ENCODE results near the gene DPEP3.
A peak's percentile ranks its signal among the peaks of the same experiment; 100 is the strongest.

Gene DPEP3

DNA sequence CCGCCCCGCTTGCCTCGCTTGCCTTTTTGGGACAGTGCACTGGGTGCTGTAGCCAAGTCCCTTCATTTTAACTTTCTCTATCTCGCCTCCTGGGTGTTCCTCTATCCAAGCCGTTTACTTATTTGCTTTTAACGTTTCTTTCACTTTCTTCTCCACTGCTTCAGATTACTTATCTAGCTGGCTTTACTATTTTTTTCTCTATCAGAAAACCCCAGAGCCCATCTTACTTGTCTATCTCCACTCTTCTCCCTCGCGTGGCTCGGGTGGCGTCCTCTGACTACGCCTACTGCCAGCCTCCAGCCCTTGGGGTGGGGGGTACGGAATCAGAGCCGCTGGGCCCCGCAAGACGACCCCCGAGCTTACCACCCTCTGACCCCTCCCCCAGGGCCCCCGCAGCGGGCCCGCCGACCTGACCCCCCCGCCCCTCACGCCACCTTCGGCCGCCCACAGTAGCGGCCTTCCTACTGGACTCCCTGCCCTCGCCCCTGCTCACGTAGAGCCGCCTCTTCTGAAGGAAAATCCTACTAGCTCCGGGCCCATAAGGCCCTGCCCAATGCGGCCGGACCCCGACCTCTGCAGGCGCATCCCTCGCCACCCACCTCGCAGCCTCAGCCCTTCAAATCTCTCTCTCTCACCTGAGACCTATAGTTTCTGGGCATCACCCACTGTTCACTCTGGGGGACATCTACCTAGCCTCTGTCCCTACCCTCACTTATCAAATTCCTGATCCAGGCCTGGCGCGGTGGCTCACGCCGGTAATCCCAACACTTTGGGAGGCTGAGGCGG is 10.9 kb downstream of the DPEP3 start:
- Histone ChIP-seq H3K27ac (peak overlapping the region; percentile 98), H3K4me3 (peak overlapping the region; percentile 93)
- TF ChIP-seq, protein P1, sequence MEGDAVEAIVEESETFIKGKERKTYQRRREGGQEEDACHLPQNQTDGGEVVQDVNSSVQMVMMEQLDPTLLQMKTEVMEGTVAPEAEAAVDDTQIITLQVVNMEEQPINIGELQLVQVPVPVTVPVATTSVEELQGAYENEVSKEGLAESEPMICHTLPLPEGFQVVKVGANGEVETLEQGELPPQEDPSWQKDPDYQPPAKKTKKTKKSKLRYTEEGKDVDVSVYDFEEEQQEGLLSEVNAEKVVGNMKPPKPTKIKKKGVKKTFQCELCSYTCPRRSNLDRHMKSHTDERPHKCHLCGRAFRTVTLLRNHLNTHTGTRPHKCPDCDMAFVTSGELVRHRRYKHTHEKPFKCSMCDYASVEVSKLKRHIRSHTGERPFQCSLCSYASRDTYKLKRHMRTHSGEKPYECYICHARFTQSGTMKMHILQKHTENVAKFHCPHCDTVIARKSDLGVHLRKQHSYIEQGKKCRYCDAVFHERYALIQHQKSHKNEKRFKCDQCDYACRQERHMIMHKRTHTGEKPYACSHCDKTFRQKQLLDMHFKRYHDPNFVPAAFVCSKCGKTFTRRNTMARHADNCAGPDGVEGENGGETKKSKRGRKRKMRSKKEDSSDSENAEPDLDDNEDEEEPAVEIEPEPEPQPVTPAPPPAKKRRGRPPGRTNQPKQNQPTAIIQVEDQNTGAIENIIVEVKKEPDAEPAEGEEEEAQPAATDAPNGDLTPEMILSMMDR (IDR thresholded peaks at IDR 0.05) = no peak
- no peak for DNase-seq (ENCODE audit: low spot score)

DNA sequence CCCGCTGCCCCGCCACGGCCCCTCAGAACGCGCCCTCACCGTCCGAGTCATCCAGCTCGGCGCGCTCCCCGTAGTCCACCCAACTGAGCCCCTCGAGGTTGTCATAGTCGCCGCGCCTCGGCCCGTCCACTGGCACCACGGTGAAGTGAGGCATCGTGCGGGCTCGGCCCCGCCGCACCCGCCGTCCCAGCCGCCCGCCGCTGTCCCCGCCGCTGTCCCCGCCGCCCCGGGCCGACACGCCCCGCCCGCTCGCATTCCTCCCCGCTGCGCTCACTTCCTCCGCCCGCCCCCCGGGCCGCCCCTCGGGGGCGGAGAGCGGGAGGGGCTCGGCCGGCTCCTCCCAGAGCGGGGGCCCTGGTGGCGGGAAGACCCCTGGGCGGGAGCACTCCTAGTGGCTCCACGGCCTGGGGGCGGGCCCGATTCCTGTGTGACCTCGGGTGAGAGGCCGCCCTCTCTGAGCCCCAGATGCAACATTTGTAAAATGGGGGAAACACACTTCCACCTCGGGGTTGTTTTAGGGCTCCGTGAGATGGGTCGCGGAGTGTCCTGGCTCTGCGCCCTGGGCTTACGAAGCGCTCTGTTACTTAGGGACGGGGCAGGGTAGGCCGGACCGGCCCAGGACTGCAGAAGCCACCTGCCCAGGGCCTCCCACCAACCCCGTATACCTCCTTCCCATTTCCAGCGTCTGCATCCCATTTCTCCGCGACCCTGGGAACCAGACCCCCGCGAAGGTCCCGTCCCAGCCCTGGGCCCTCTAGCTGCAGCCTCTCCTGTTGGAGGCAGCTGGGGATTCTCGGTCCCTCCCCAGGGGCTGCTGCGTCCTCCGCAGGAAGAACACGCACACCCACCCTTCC is 11.7 kb downstream of the DPEP3 start, which contains the start of gene SLC12A4:
Gene SLC12A4, minus strand, starts transcription at position 238 of the 854 bp plus-strand sequence. Its CDS starts 84 bp downstream, at position 154.
- TF ChIP-seq, protein P1 (IDR thresholded peaks at IDR 0.05) = no peak
- DNase-seq (ENCODE audit: low spot score) = peak; percentile 93
- H3K27ac ChIP-seq = peak within 1 kb of the TSS; percentile 98
- H3K4me3 ChIP-seq = peak within 1 kb of the TSS; percentile 93

- Histone ChIP-seq H3K27ac (peak overlapping the region; percentile 98), H3K4me3 (peak overlapping the region; percentile 93)
- TF ChIP-seq, protein P1 (IDR thresholded peaks at IDR 0.05) = no peak
- DNase-seq (ENCODE audit: low spot score) = no peak
Measured at GRCh38 chr16:67967958-67968399, 12.3 kb downstream of the DPEP3 start.

GRCh38 chr16:67967183-67967957 is 12.9 kb downstream of the DPEP3 start:
- Histone ChIP-seq H3K4me3 (peak overlapping the region; percentile 93), H3K27ac (peak overlapping the region; percentile 98)
- DNase-seq (ENCODE audit: low spot score) = no peak
- TF ChIP-seq, protein P1 (IDR thresholded peaks at IDR 0.05) = no peak

GRCh38 chr16:67966549-67967182 is 13.6 kb downstream of the DPEP3 start:
- H3K27ac ChIP-seq = peak overlapping the region; percentile 98
- TF ChIP-seq, protein P1 (IDR thresholded peaks at IDR 0.05) = no peak
- DNase-seq (ENCODE audit: low spot score) = no peak

More at GRCh38 chr16:67966549-67967182, 13.6 kb downstream of the DPEP3 start:
- peak overlapping the region; percentile 93 for H3K4me3 ChIP-seq
